Subcutaneous adipose tissue (tissue), 4 donors: ENCODE results near the gene CCSER2. TPM values are rescaled to one million over a fixed set of nuclear protein-coding genes. Genes with fewer than 3 reads are reported as not detected.

ENCODE experiments used
- CTCF ChIP-seq: fragments of 450-650 bp; IDR thresholded peaks from one replicate; pipeline ENCODE4 v1.5.1; 2016; ENCODE audit warnings: low read depth, mild to moderate bottlenecking, control low read depth, antibody characterized with exemption, moderate library complexity
- total RNA-seq, 4 donors: library from RNA; depleted of rRNA; stranded (reverse); fragments of >200 nt; gene quantifications; one replicate each; pipeline ENCODE4 v1.1.0, GENCODE V29; 2016

CCSER2 gene
- total RNA-seq, 4 donors from 2014 or later, result 43.7 to 63.9 (median 58.1) TPM

GRCh38 chr10:84539216-84539615 is 210.8 kb downstream of the CCSER2 start:
- no peak for TF ChIP-seq CTCF

GRCh38 chr10:84540022-84540616 is 211.7 kb downstream of the CCSER2 start:
- no peak for TF ChIP-seq CTCF

- no peak for TF ChIP-seq CTCF
These were observed 212.4 kb downstream of the CCSER2 start for GRCh38 chr10:84540617-84541288.

- TF ChIP-seq CTCF, result no peak
These were observed 212.9 kb downstream of the CCSER2 start for GRCh38 chr10:84541289-84541637.

GRCh38 chr10:84542522-84543490 is 214.4 kb downstream of the CCSER2 start:
- no peak for TF ChIP-seq CTCF

GRCh38 chr10:84543948-84544347 is 215.6 kb downstream of the CCSER2 start:
- no peak for TF ChIP-seq CTCF

- no peak for TF ChIP-seq CTCF
These were observed 217.3 kb downstream of the CCSER2 start for GRCh38 chr10:84545651-84546050.
